Neural progenitor cell (in vitro differentiated cells): ENCODE measurements around the gene ADIG. TPM values are rescaled to one million over a fixed set of nuclear protein-coding genes. Genes with fewer than 3 reads are reported as not detected.
A peak's percentile ranks its signal among the peaks of the same experiment; 100 is the strongest.

Source experiments
- DNase-seq: peaks from one replicate; pipeline ENCODE4 v3.0.0-alpha.2; 2016; ENCODE audit warnings: low spot score
- H2AFZ ChIP-seq: fragments of 200-600 bp; sonication (generic); replicated peaks from 2 replicates; pipeline ENCODE4 v1.6.1; 2016; ENCODE audit warnings: antibody characterized with exemption
- H3F3A ChIP-seq: fragments of 200-600 bp; sonication (generic); 2 replicates; pipeline ENCODE4 v1.6.1; 2016; ENCODE audit warnings: antibody characterized with exemption, low read depth
- H3K27ac ChIP-seq: fragments of 200-600 bp; sonication (generic); 2 replicates; pipeline ENCODE4 v1.5.1; 2016; ENCODE audit warnings: mild to moderate bottlenecking
- H3K27me3 ChIP-seq: fragments of 200-600 bp; sonication (generic); 2 replicates; pipeline ENCODE4 v1.6.1; 2016; ENCODE audit warnings: mild to moderate bottlenecking, moderate library complexity
- H3K36me3 ChIP-seq: fragments of 200-600 bp; sonication (generic); 2 replicates; pipeline ENCODE4 v1.5.1; 2016
- H3K4me1 ChIP-seq: fragments of 200-600 bp; sonication (generic); 2 replicates; pipeline ENCODE4 v1.6.1; 2016; ENCODE audit warnings: mixed run types
- H3K4me2 ChIP-seq: fragments of 200-600 bp; sonication (generic); 2 replicates; pipeline ENCODE4 v1.6.1; 2016
- H3K4me3 ChIP-seq: fragments of 200-600 bp; sonication (generic); 2 replicates; pipeline ENCODE4 v1.5.1; 2016
- H3K79me2 ChIP-seq: fragments of 200-600 bp; sonication (generic); 2 replicates; pipeline ENCODE4 v1.6.1; 2016; ENCODE audit warnings: low read depth
- H3K9ac ChIP-seq: fragments of 200-600 bp; sonication (generic); 2 replicates; pipeline ENCODE4 v1.6.1; 2016
- H3K9me3 ChIP-seq: fragments of 200-600 bp; sonication (generic); 2 replicates; pipeline ENCODE4 v1.5.1; 2016; ENCODE audit warnings: low read depth
- H4K20me1 ChIP-seq: fragments of 200-600 bp; sonication (generic); 2 replicates; pipeline ENCODE4 v1.6.1; 2016; ENCODE audit warnings: low read depth
- H3K27ac Mint-ChIP-seq: 3 replicates; pipeline ENCODE4 v1.8.0; 2021; ENCODE audit warnings: mixed read lengths
- H3K27me3 Mint-ChIP-seq: 2 replicates; pipeline ENCODE4 v1.8.0; 2022; ENCODE audit warnings: low read depth, mild to moderate bottlenecking, inconsistent platforms, moderate library complexity, mixed read lengths; ENCODE audit not compliant: insufficient read depth
- H3K36me3 Mint-ChIP-seq: 3 replicates; pipeline ENCODE4 v1.8.0; 2021; ENCODE audit warnings: mixed read lengths
- H3K4me1 Mint-ChIP-seq: 3 replicates; pipeline ENCODE4 v1.8.0; 2021; ENCODE audit warnings: mixed read lengths
- H3K4me3 Mint-ChIP-seq: 3 replicates; pipeline ENCODE4 v1.8.0; 2021; ENCODE audit warnings: mild to moderate bottlenecking, moderate library complexity, mixed read lengths
- H3K9me3 Mint-ChIP-seq: 3 replicates; pipeline ENCODE4 v1.8.0; 2020; ENCODE audit warnings: mixed read lengths
- EZH2 ChIP-seq: fragments of 200-600 bp; sonication (generic); IDR thresholded peaks from 2 replicates; pipeline ENCODE4 v1.6.1; 2017; ENCODE audit warnings: antibody characterized with exemption, mild to moderate bottlenecking, moderate library complexity
- EZH2phosphoT487 ChIP-seq: fragments of 200-600 bp; sonication (generic); IDR thresholded peaks from 2 replicates; pipeline ENCODE4 v1.6.1; 2017; ENCODE audit warnings: antibody characterized with exemption
- total RNA-seq: library from RNA; depleted of rRNA; stranded (reverse); fragments of >200 nt; gene quantifications from 2 replicates; pipeline ENCODE4 v1.2.3, GENCODE V29; 2015; ENCODE audit warnings: low replicate concordance
- TF ChIP-seq, protein P1 (sequence below): fragments of 200-600 bp; sonication (generic); IDR thresholded peaks from 2 replicates; pipeline ENCODE4 v1.5.1; 2017; ENCODE audit warnings: antibody characterized with exemption, mild to moderate bottlenecking

The ADIG gene
- total RNA-seq, 1 donor from 2014 or later: not detected

- H3K4me2 ChIP-seq: peak overlapping the region; percentile 68
- no peak overlapping the region for H3K4me3 ChIP-seq
- H3K36me3 Mint-ChIP-seq: no peaks in the 10 kb centered on the region
- H3F3A ChIP-seq: no peaks in the 10 kb centered on the region
- no peaks in the 10 kb centered on the region for H3K36me3 ChIP-seq
- no peak overlapping the region for H3K27ac Mint-ChIP-seq
- H3K4me1 ChIP-seq: peaks cover 5% of the 10 kb centered on the region
- H3K9me3 ChIP-seq: no peaks in the 10 kb centered on the region
- no peak overlapping the region for H3K4me3 Mint-ChIP-seq
- DNase-seq: no peak
- peak overlapping the region; percentile 87 for H2AFZ ChIP-seq
- H3K9ac ChIP-seq: no peak overlapping the region
- peaks cover 39% of the 10 kb centered on the region for H3K27me3 ChIP-seq
- H3K79me2 ChIP-seq: no peaks in the 10 kb centered on the region
- H3K27me3 Mint-ChIP-seq: peaks cover 7% of the 10 kb centered on the region
- no peaks in the 10 kb centered on the region for H4K20me1 ChIP-seq
- H3K27ac ChIP-seq: no peak overlapping the region
- H3K9me3 Mint-ChIP-seq: no peaks in the 10 kb centered on the region
- H3K4me1 Mint-ChIP-seq: peaks cover 17% of the 10 kb centered on the region
- TF ChIP-seq EZH2phosphoT487: no peak
Measured at GRCh38 chr20:38602185-38602581, 21.2 kb downstream of the ADIG start.

DNA sequence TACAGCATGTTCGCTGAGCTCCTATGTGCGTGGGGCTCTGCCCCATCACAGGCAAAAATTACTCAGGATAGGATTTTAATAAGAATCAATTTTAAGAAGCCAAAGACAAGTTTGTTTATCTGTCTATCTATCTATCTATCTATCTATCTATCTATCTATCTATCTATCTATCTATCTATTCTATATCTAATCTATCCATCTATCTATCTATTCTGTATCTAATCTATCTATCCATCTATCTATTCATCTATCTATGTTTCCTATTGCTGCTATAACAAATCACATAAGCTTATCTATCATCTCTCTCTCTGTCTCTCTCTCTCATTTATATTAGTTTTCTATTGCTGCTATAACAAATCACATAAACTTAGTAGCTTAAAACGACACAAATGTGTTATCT, 22.3 kb downstream of the ADIG start:
- no peak overlapping the region for H3K27ac Mint-ChIP-seq
- Histone ChIP-seq H3K9me3 (no peaks in the 10 kb centered on the region), H3K27me3 (peaks cover 39% of the 10 kb centered on the region), H3K4me1 (peaks cover 5% of the 10 kb centered on the region), H3K27ac (no peak overlapping the region), H3K4me3 (no peak overlapping the region), H3K79me2 (no peaks in the 10 kb centered on the region), H3K4me2 (no peak overlapping the region), H3K36me3 (no peaks in the 10 kb centered on the region), H4K20me1 (no peaks in the 10 kb centered on the region), H3F3A (no peaks in the 10 kb centered on the region), H3K9ac (no peak overlapping the region), H2AFZ (no peak overlapping the region)
- no peaks in the 10 kb centered on the region for H3K36me3 Mint-ChIP-seq
- no peaks in the 10 kb centered on the region for H3K9me3 Mint-ChIP-seq
- TF ChIP-seq, protein P1, sequence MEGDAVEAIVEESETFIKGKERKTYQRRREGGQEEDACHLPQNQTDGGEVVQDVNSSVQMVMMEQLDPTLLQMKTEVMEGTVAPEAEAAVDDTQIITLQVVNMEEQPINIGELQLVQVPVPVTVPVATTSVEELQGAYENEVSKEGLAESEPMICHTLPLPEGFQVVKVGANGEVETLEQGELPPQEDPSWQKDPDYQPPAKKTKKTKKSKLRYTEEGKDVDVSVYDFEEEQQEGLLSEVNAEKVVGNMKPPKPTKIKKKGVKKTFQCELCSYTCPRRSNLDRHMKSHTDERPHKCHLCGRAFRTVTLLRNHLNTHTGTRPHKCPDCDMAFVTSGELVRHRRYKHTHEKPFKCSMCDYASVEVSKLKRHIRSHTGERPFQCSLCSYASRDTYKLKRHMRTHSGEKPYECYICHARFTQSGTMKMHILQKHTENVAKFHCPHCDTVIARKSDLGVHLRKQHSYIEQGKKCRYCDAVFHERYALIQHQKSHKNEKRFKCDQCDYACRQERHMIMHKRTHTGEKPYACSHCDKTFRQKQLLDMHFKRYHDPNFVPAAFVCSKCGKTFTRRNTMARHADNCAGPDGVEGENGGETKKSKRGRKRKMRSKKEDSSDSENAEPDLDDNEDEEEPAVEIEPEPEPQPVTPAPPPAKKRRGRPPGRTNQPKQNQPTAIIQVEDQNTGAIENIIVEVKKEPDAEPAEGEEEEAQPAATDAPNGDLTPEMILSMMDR: no peak
- TF ChIP-seq EZH2 (no peak), EZH2phosphoT487 (no peak)
- peaks cover 13% of the 10 kb centered on the region for H3K27me3 Mint-ChIP-seq
- no peak for DNase-seq
- H3K4me3 Mint-ChIP-seq: no peak overlapping the region
- peaks cover 18% of the 10 kb centered on the region for H3K4me1 Mint-ChIP-seq

GRCh38 chr20:38604873-38605303, 23.9 kb downstream of the ADIG start:
- H2AFZ ChIP-seq: no peak overlapping the region
- no peaks in the 10 kb centered on the region for H4K20me1 ChIP-seq
- H3K4me1 ChIP-seq: peaks cover 5% of the 10 kb centered on the region
- H3K79me2 ChIP-seq: no peaks in the 10 kb centered on the region
- DNase-seq: no peak
- no peaks in the 10 kb centered on the region for H3K36me3 ChIP-seq
- Mint-ChIP-seq H3K27me3 (peaks cover 16% of the 10 kb centered on the region), H3K27ac (no peak overlapping the region), H3K36me3 (no peaks in the 10 kb centered on the region), H3K4me1 (peaks cover 18% of the 10 kb centered on the region), H3K4me3 (no peak overlapping the region), H3K9me3 (no peaks in the 10 kb centered on the region)
- H3K9me3 ChIP-seq: no peaks in the 10 kb centered on the region
- TF ChIP-seq EZH2phosphoT487 (no peak), EZH2 (no peak)
- TF ChIP-seq, protein P1: no peak
- no peak overlapping the region for H3K4me3 ChIP-seq
- no peak overlapping the region for H3K27ac ChIP-seq
- no peaks in the 10 kb centered on the region for H3F3A ChIP-seq
- H3K27me3 ChIP-seq: peaks cover 39% of the 10 kb centered on the region
- no peak overlapping the region for H3K9ac ChIP-seq
- no peak overlapping the region for H3K4me2 ChIP-seq

DNA sequence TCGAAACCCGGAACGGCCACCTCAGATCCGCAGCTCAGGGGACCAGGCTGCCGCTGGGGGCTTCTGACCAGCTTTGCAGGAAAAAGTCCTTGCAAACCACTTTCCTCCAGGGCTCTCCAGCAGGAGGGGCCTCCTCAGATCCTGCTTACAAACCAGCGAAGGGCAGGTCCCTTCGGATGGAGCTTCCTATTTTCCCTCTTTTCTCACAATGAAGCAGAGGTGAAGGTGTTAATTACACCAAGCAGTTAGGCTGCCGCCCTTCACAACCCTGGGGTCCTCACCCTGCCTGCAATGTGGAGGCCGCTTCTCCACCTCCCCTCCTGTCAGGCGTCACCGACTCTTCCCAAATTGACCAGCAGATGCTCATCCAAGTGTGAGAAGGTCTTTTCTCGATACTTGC, 26.4 kb downstream of the ADIG start:
- no peaks in the 10 kb centered on the region for H3K36me3 Mint-ChIP-seq
- H3K4me1 ChIP-seq: no peaks in the 10 kb centered on the region
- H2AFZ ChIP-seq: no peak overlapping the region
- H3K9me3 Mint-ChIP-seq: no peaks in the 10 kb centered on the region
- H3K79me2 ChIP-seq: no peaks in the 10 kb centered on the region
- H3K4me2 ChIP-seq: no peak overlapping the region
- H3K4me1 Mint-ChIP-seq: peaks cover 17% of the 10 kb centered on the region
- no peak overlapping the region for H3K4me3 Mint-ChIP-seq
- no peak for DNase-seq
- H3K27ac ChIP-seq: no peak overlapping the region
- no peak overlapping the region for H3K4me3 ChIP-seq
- H3K27me3 ChIP-seq: peaks cover 17% of the 10 kb centered on the region
- no peaks in the 10 kb centered on the region for H4K20me1 ChIP-seq
- H3K9me3 ChIP-seq: no peaks in the 10 kb centered on the region
- no peaks in the 10 kb centered on the region for H3K36me3 ChIP-seq
- H3K9ac ChIP-seq: no peak overlapping the region
- TF ChIP-seq, protein P1: no peak
- TF ChIP-seq EZH2phosphoT487: no peak
- TF ChIP-seq EZH2: no peak
- no peaks in the 10 kb centered on the region for H3F3A ChIP-seq
- no peak overlapping the region for H3K27ac Mint-ChIP-seq
- H3K27me3 Mint-ChIP-seq: peaks cover 9% of the 10 kb centered on the region
